Central memory CD4-positive, alpha-beta T cell (primary cell): ENCODE results near the gene TRAPPC2L.

ENCODE experiments used
- DNase-seq: peaks from one replicate; pipeline ENCODE4 v3.0.0; 2022

TRAPPC2L gene

GRCh38 chr16:88862968-88863367 lies 6.0 kb downstream of the TRAPPC2L start:
- DNase-seq, result no peak

- DNase-seq, result no peak
Measured at GRCh38 chr16:88863426-88863825, 6.5 kb downstream of the TRAPPC2L start.

GRCh38 chr16:88864099-88864498 lies 7.2 kb downstream of the TRAPPC2L start:
- no peak for DNase-seq

GRCh38 chr16:88864521-88864920 lies 7.6 kb downstream of the TRAPPC2L start:
- no peak for DNase-seq

GRCh38 chr16:88865310-88865709 lies 8.4 kb downstream of the TRAPPC2L start:
- no peak for DNase-seq

DNA sequence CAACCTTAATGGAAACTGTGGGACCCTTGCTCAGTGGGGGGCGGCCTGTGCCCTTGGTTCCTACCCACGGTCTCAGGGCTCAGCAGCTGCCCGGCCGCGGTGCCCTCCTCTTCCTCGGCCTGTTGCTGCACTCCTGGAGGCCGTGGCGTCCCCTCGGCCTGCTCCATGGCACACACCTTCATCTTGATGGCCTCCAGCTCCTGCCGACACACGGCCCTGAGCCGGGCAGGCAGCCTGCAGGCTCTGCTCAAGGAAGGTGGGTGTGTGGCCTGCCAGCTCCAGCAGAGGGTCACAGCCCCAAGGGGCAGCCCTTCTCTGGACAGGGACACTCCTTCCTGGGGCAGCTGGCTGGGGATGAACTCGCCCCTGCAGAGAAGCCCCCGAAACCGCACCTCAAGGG lies 8.8 kb downstream of the TRAPPC2L start:
- DNase-seq, result no peak

GRCh38 chr16:88866151-88866920 lies 9.4 kb downstream of the TRAPPC2L start, which contains the start of gene PABPN1L:
Gene PABPN1L (minus strand): TSS chr16:88866660. CDS start chr16:88866606, 54 bp downstream.
- DNase-seq, result no peak

- DNase-seq, result no peak
Measured at GRCh38 chr16:88867581-88868246, 10.8 kb downstream of the TRAPPC2L start.

DNA sequence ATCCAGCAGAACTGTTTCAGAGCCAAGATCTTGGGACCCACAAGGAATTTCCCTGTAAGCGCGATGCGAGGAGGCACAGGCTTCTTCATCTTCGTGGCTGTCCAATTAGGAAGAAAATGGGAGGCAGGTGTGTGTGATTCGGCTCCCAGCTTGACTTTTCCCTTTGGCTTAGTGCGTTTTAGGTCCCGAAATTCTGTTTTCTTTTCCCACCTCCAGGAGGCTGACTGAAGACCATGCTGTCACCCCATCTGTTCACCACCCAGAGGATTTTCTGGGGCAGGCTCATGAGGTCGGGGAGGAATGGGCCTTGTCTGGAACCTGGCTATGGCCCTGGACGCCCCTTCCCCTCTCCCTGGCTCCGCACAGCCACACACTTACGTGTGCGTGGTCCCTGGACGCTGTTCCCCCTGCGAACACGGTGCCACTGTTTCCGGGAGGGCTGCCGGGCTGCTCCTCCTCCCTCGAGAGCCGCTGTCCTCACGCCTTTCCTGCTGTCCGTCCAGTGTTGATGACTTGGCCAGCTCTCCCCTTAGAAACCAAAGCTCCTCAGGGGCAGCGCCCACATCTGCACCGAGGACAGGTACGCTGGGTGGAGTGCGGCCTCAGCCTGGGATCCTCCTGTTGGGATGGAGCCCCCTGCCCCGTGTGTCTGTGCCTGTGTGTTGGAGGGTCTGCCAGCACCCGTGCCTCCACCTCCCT lies 12.2 kb downstream of the TRAPPC2L start:
- no peak for DNase-seq

DNA sequence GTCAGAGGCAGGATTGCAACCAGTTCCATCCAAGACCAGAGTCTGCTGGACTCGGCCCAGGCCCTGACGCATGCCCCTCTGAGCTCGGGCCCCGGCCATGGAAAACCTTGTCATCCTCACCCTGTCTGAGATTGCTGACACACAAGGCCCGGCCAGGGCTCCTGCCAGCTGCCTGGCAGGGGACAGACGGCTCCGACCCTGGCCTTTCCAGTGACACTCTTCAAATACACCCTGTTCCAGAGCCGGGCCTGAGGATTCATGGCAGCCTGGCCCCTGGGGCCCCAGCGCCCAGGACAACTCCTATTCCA lies 12.7 kb downstream of the TRAPPC2L start:
- DNase-seq, result no peak

GRCh38 chr16:88870608-88871348 lies 13.9 kb downstream of the TRAPPC2L start:
- DNase-seq, result no peak

DNA sequence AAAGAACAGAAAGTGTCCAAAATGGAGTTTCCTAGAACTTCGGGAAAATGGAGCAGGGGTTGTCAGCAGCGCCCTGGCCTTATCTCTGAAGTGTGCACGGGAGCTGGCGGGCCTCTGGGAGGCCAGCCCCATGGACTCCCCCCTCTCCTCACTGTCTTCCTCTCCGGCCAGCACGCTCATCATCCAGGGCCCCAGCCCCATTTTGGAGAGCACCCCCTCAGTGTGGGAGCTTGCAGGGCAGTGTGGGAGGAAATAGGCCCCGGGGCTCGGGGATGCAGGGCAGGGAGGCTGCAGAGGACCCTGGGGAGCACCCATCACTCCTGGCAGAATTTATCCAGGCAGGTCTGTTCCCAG lies 14.4 kb downstream of the TRAPPC2L start:
- no peak for DNase-seq

GRCh38 chr16:88871730-88872416 lies 14.9 kb downstream of the TRAPPC2L start:
- no peak for DNase-seq

- no peak for DNase-seq
Measured at GRCh38 chr16:88872650-88873331, 15.9 kb downstream of the TRAPPC2L start.

GRCh38 chr16:88874938-88875599 lies 18.1 kb downstream of the TRAPPC2L start:
- DNase-seq, result no peak

DNA sequence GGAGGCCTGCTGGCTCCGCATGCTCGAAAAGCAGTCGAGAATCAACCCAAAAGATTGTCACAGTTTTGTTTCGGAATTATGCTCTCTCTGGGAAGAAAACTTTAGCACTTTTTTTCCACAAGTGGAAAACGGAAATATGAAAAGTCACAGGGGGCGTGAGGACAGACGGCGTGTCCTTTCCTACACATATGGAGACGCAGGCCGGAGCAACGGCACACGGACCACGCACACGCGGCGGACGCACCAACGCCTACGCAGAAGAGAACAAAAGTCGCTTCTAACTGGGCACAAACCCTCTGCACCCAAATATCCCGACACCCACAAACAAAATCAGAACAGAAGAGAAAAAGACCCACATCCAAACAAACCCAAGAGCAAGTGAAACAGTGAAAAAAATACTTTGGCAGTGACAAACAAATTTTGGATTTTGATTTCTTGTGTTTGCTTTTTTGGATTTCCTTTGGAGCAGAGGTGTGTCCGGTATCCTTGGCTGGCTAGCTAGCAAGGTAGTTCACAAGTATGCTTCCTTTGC lies 18.8 kb downstream of the TRAPPC2L start:
- DNase-seq, result no peak

DNA sequence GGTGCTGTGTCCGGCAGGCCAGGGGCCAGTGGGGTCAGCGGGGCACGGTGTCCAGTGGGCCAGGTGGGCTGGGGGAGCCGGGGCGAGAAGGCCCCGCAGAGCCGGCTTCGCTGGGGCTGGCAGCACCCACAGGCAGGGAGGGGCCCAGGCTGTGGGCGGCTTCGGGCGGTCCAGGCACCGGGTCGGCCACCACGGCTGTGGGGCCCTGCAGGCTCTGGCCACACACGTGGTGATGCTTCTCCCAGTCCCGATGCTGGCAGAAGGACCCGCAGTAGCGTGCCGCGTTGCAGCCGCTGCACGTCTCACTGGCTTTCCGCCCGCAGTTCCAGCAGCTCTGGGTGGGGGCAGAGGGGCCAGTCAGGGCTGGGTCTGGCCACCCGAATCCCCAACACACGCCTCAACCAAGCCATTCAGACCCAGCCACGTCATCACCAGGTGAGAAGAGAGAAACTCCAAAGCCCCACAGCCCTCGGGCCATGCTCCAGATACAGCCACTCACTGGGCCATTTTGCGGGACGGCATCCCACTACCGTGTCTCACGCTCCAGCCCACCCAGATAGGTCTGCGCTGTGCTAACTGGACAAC lies 20.1 kb downstream of the TRAPPC2L start:
- no peak for DNase-seq

- no peak for DNase-seq
Measured at GRCh38 chr16:88877564-88878289, 20.8 kb downstream of the TRAPPC2L start.

DNA sequence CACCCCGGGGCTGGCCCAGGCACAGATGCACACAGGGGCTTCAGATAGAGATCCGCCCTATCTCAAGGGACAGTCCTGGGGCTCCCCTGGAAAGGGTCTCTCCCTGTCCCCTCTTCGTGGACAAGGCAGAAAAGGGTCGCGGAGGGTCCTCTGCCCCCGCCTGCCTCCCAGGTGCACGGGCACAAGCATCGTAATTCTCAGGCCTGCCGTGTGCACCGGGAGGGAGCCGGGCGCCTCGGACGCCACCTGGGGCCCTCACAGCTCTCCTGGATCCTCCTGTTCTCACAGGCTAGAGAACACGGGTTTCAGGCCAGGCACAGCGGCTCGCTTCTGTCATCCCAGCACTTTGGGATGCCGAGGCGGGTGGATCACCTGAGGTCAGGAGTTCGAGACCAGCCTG lies 21.4 kb downstream of the TRAPPC2L start:
- DNase-seq, result no peak
